Nephron progenitor cell (in vitro differentiated cells): Measurements from ENCODE around the gene GATA6.

Experiments used
- DNase-seq: peaks from one replicate; pipeline ENCODE4 v3.0.0; 2021
- H3K27ac Mint-ChIP-seq: 2 replicates; pipeline ENCODE4 v1.8.0; 2021; ENCODE audit warnings: mild to moderate bottlenecking, moderate library complexity, mixed read lengths
- H3K27me3 Mint-ChIP-seq: 2 replicates; pipeline ENCODE4 v1.8.0; 2021; ENCODE audit warnings: mild to moderate bottlenecking, low read depth, mixed read lengths; ENCODE audit not compliant: poor library complexity
- H3K36me3 Mint-ChIP-seq: 2 replicates; pipeline ENCODE4 v1.8.0; 2021; ENCODE audit warnings: low read depth, mixed read lengths
- H3K4me1 Mint-ChIP-seq: 2 replicates; pipeline ENCODE4 v1.8.0; 2021; ENCODE audit warnings: mixed read lengths
- H3K4me3 Mint-ChIP-seq: 2 replicates; pipeline ENCODE4 v1.8.0; 2021; ENCODE audit warnings: mild to moderate bottlenecking, moderate library complexity, mixed read lengths
- H3K9me3 Mint-ChIP-seq: 2 replicates; pipeline ENCODE4 v1.8.0; 2021; ENCODE audit warnings: mild to moderate bottlenecking, moderate library complexity, mixed read lengths
- CTCF ChIP-seq: fragments of 200-600 bp; sonication (generic); IDR thresholded peaks from 2 replicates; pipeline ENCODE4 v1.5.0; 2021; ENCODE audit warnings: antibody characterized with exemption

The GATA6 gene

DNA sequence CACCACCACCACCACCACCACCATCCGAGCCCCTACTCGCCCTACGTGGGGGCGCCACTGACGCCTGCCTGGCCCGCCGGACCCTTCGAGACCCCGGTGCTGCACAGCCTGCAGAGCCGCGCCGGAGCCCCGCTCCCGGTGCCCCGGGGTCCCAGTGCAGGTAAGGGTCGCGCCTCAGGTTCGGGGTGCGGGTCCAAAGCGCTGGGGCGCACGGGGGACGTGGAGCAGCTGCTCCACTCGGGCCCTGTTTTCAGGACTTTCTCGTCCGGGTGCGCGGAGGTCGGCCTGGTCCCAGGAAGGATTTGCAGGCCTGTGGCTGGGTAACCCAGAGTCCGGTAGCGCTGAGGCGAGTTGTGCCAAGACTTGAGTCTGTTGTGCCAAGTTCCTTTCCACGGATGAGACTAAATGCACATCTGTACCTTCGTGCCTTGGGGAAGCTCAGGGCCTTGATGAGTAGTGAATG, 2.8 kb downstream of the GATA6 start:
- Mint-ChIP-seq H3K27me3 (peaks cover 91% of the 10 kb centered on the region), H3K27ac (no peak overlapping the region), H3K4me3 (peak overlapping the region; percentile 50), H3K9me3 (peaks cover 12% of the 10 kb centered on the region), H3K4me1 (peaks cover 41% of the 10 kb centered on the region), H3K36me3 (peaks cover under 1% of the 10 kb centered on the region)
- DNase-seq = no peak
- TF ChIP-seq CTCF = no peak

DNA sequence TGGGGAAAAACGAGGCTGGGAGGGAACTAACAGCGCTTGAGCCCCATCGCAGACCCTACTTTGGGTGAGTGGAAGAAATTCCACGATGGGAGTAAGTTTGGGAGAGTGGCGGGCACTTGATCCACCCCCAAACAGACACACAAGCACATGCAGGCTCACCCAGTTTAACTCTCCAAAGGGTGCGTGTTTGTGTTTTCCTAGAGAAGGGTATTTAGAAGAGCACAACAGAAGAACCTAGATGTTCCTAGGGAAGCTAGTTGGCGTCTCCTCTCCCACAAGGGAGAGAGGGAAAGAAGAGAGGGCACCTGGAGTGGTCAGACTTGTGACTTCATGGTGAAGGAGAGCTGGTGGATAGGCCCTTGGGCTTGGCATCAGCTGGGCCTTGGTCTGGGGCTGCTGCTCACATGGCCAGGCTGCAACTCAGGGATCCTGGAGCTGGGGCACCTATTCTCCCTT, 3.2 kb downstream of the GATA6 start:
- Mint-ChIP-seq H3K4me3 (peak overlapping the region; percentile 50), H3K27ac (no peak overlapping the region), H3K36me3 (peaks cover 5% of the 10 kb centered on the region), H3K9me3 (peaks cover 12% of the 10 kb centered on the region), H3K4me1 (peaks cover 41% of the 10 kb centered on the region), H3K27me3 (peaks cover 91% of the 10 kb centered on the region)
- no peak for DNase-seq
- no peak for TF ChIP-seq CTCF

DNA sequence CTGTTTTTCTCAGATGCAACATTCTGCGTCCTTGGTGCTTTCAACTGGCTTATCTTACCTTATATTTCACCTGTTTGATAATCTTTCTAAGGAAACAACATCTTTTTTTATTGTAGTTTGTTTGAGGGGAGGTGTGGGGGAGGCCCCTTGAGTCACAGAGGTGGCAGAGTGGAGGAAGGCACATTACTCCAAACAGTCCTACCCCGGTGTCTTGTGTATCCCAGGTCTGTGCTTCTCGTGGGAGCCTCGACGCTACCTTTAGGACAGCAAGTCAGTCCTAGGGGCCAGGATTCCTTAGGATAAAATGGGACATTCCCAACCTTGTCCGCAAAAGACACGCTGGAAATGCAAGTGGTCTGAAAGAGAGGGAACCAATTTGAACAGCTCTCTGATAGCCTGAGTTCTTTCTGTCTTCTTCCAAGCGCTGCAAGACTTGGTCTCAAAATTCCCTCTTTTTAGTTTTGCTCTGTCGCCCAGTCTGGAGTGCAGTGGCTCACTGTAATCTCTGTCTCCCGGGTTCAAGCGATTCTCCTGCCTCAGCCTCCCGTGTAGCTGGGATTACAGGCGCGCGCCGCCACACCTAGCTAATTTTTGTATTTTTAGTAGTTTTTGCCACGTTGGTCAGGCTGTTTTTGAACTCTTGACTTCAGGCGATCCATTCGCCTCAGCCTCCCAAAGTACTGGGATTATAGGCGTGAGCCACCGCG, 4.0 kb downstream of the GATA6 start:
- no peak for TF ChIP-seq CTCF
- Mint-ChIP-seq H3K4me1 (peaks cover 35% of the 10 kb centered on the region), H3K27me3 (peaks cover 91% of the 10 kb centered on the region), H3K9me3 (peaks cover 12% of the 10 kb centered on the region), H3K4me3 (peak overlapping the region; percentile 33), H3K27ac (no peak overlapping the region), H3K36me3 (peaks cover 5% of the 10 kb centered on the region)
- DNase-seq = no peak

- Mint-ChIP-seq H3K9me3 (peaks cover 12% of the 10 kb centered on the region), H3K36me3 (peaks cover 5% of the 10 kb centered on the region), H3K4me3 (peak overlapping the region; percentile 33), H3K27me3 (peaks cover 92% of the 10 kb centered on the region), H3K27ac (no peak overlapping the region), H3K4me1 (peaks cover 31% of the 10 kb centered on the region)
- DNase-seq = no peak
- TF ChIP-seq CTCF = no peak
Observed at GRCh38 chr18:22173928-22174301, 4.5 kb downstream of the GATA6 start.

DNA sequence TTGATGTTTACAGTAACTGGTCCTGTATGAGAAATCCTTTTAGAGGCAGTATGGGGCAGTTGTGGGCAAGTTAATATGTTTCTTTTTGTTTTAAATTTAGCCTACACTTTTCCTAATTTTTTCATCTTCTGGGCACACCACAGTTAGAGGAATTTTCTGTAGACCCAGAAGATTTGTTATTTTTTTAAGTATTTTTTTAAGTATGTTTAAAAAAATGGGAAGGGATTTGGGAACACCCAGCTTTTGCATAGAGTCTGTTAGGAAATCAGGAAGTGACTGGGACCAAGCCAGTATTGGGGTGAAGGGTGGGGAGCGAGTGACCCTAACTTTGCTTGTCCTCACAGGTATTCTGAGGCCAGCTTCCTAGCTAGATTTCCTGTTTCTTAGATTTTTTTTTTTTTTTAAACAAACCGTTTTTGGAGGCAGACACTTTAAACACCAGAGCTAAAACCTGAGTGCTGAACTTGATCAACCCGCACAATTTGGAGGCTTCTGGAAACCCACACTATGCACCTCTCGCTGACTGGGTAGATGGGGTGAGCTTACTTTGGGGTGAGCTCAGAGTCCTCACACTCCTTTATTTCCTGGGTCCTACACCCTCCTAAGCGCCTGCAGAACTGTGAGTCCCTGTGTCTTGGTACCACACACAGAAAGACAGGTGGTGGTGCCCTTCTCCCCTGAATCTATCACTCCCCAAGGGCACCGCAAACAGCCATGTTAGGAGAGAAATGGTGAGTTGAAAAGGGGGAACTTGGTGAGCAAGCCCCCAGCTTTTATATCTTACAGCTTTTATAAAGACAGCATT, 5.2 kb downstream of the GATA6 start:
- TF ChIP-seq CTCF = no peak
- no peak overlapping the region for H3K27ac Mint-ChIP-seq
- DNase-seq = no peak
- peak overlapping the region; percentile 39 for H3K4me3 Mint-ChIP-seq
- H3K4me1 Mint-ChIP-seq = peaks cover 31% of the 10 kb centered on the region
- peaks cover 93% of the 10 kb centered on the region for H3K27me3 Mint-ChIP-seq
- H3K9me3 Mint-ChIP-seq = peaks cover 12% of the 10 kb centered on the region
- H3K36me3 Mint-ChIP-seq = peaks cover 5% of the 10 kb centered on the region
